ENCODE measurements around the gene CNOT4.

CNOT4 gene

GRCh38 chr7:135527025-135527424 lies 17.1 kb upstream of the CNOT4 start:
- H3K4me3 ChIP-seq (ENCODE audit: low read depth, low read length): no peak overlapping the region
- no peak for TF ChIP-seq CTCF (IDR thresholded peaks at IDR 0.05; ENCODE audit: low read depth, low read length)

- TF ChIP-seq CTCF (IDR thresholded peaks at IDR 0.05; ENCODE audit: low read depth, low read length): no peak
Measured at GRCh38 chr7:135525426-135525825, 15.5 kb upstream of the CNOT4 start.

GRCh38 chr7:135523146-135523545 lies 13.2 kb upstream of the CNOT4 start:
- no peak overlapping the region for H3K4me3 ChIP-seq (ENCODE audit: low read depth, low read length)
- no peak for TF ChIP-seq CTCF (IDR thresholded peaks at IDR 0.05; ENCODE audit: low read depth, low read length)

More at GRCh38 chr7:135525426-135525825, 15.5 kb upstream of the CNOT4 start:
- no peak overlapping the region for H3K4me3 ChIP-seq (ENCODE audit: low read depth, low read length)

- H3K4me3 ChIP-seq (ENCODE audit: low read depth, low read length): no peak overlapping the region
- TF ChIP-seq CTCF (IDR thresholded peaks at IDR 0.05; ENCODE audit: low read depth, low read length): no peak
Measured at GRCh38 chr7:135522509-135522908, 12.6 kb upstream of the CNOT4 start.

- TF ChIP-seq CTCF (IDR thresholded peaks at IDR 0.05; ENCODE audit: low read depth, low read length): no peak
- no peak overlapping the region for H3K4me3 ChIP-seq (ENCODE audit: low read depth, low read length)
Measured at GRCh38 chr7:135519871-135520270, 10.0 kb upstream of the CNOT4 start.

- H3K4me3 ChIP-seq (ENCODE audit: low read depth, low read length): no peak overlapping the region
- TF ChIP-seq CTCF (IDR thresholded peaks at IDR 0.05; ENCODE audit: low read depth, low read length): no peak
Measured at GRCh38 chr7:135519233-135519688, 9.4 kb upstream of the CNOT4 start.

GRCh38 chr7:135518748-135519147 lies 8.8 kb upstream of the CNOT4 start:
- no peak overlapping the region for H3K4me3 ChIP-seq (ENCODE audit: low read depth, low read length)
- no peak for TF ChIP-seq CTCF (IDR thresholded peaks at IDR 0.05; ENCODE audit: low read depth, low read length)
